Activated CD4-positive, alpha-beta memory T cell treated with anti-CD3 and anti-CD28 coated beads, Interleukin-2, amount 10 ng/mL, durations not matched to agents 7 days and 5 days (primary cell): ENCODE results near the gene ZBTB20. TPM values are rescaled to one million over a fixed set of nuclear protein-coding genes. Genes with fewer than 3 reads are reported as not detected.

Experiments used
- CTCF ChIA-PET: fragments of 350-600 bp; sonication (Branson Sonifier 250); formaldehyde crosslinking; loops from one replicate; lab custom pipeline; 2021; ENCODE audit warnings: antibody characterized with exemption, inconsistent platforms; lab: Charles Lee
- POLR2A ChIA-PET: fragments of 350-600 bp; sonication (Branson Sonifier 250); formaldehyde crosslinking; loops from one replicate; lab custom pipeline; 2021; ENCODE audit warnings: antibody characterized with exemption; lab: Charles Lee
- DNase-seq: peaks from one replicate; pipeline ENCODE4 v3.0.0-alpha.2; 2020
- H3K27ac Mint-ChIP-seq: one replicate; pipeline ENCODE4 v1.8.0; 2021; ENCODE audit warnings: mild to moderate bottlenecking, mixed read lengths
- H3K27me3 Mint-ChIP-seq: one replicate; pipeline ENCODE4 v1.8.0; 2021; ENCODE audit warnings: mixed read lengths
- H3K36me3 Mint-ChIP-seq: one replicate; pipeline ENCODE4 v1.8.0; 2021; ENCODE audit warnings: low read depth, mixed read lengths
- H3K4me1 Mint-ChIP-seq: one replicate; pipeline ENCODE4 v1.8.0; 2021; ENCODE audit warnings: mixed read lengths
- H3K4me3 Mint-ChIP-seq: one replicate; pipeline ENCODE4 v1.8.0; 2021; ENCODE audit warnings: mild to moderate bottlenecking, mixed read lengths
- H3K9me3 Mint-ChIP-seq: one replicate; pipeline ENCODE4 v1.8.0; 2021; ENCODE audit warnings: mixed read lengths
- total RNA-seq, 2 experiments: library from RNA; stranded (reverse); gene quantifications; one replicate each; pipeline ENCODE4 v1.2.3, GENCODE V29; 2021

Gene ZBTB20
- total RNA-seq, 2 experiments from 2014 or later, result 6.3 to 8.6 TPM

DNA sequence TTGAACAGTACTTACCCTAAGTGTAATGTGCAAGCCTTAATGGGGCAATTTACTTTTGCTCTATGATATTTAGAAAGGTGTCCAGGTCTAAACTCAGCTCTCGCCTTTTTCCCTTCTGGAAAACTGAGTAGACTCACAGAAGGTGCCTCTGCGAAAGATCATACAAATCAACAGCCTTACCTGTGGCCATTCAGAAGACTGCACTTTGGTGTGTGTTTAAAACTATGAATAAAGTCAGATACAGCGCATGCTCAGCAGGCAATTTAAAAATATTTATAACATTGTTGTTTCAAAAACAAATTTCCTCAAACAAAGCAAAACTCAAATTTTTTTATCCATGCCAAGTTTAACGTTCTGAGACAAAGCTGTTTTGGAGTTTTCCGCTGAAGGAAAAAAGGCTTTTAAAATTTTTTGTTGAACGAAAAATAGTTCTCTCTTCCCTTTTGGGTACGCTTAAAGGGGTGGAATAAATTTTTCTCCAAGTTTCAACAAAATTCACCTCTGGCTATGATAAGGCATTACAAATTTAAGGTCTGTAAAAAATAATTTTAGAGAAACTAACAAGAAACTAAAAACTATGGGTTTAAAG, 697.0 kb downstream of the ZBTB20 start:
- peaks cover 4% of the 10 kb centered on the region for H3K27me3 Mint-ChIP-seq
- H3K9me3 Mint-ChIP-seq, result no peaks in the 10 kb centered on the region
- DNase-seq, result no peak
- H3K36me3 Mint-ChIP-seq, result no peaks in the 10 kb centered on the region
- POLR2A ChIA-PET, result no interaction called here
- peaks cover 3% of the 10 kb centered on the region for H3K4me1 Mint-ChIP-seq
- H3K27ac Mint-ChIP-seq, result no peak overlapping the region
- H3K4me3 Mint-ChIP-seq, result no peak overlapping the region
- CTCF ChIA-PET, result interaction anchor here (0.7 to 0.9 kb wide), 3 partner anchors 66 to 537 kb away, joined by 3 read pairs; no protein-coding TSS in a partner anchor

DNA sequence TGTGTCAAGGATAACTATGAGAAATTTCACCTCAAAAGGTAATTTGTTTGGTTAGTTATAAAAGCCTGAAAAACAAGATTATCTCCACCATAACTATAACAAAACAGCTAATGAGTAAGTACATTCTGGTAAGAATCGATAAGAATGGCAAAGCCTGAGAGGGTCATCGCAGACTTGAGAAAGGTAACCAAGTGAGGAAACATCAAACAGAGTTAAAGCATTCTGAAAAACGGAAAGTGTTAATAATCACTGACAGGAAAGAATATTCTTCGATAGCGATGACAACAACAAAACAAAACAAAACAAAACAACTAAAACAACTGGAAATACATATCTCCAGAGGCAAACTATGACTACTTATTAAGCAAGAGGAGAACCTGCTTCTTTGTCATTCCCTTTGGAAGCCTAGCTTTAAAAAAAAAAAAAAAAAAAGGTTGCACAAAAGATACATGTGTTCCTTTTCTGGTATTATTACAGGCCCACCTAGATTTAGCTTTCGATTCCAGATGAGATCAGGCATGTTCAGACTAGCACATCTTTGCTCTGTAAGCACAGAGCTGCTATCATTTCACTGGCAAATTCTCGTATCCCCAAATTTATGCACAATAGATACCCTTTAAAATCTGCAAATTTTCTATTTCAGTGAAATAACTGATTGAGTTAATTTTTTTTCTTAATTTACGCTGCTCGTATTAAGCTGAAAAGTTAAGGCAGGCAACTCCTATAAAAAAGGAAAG, 697.6 kb downstream of the ZBTB20 start:
- H3K27ac Mint-ChIP-seq, result no peak overlapping the region
- no peak for DNase-seq
- H3K4me1 Mint-ChIP-seq, result peaks cover 3% of the 10 kb centered on the region
- H3K9me3 Mint-ChIP-seq, result no peaks in the 10 kb centered on the region
- ChIA-PET CTCF (interaction anchor here (0.7 to 1.8 kb wide), 4 partner anchors 31 to 536 kb away, joined by 3 to 6 read pairs (median 3); no protein-coding TSS in a partner anchor), POLR2A (no interaction called here)
- H3K27me3 Mint-ChIP-seq, result peaks cover 4% of the 10 kb centered on the region
- no peak overlapping the region for H3K4me3 Mint-ChIP-seq
- H3K36me3 Mint-ChIP-seq, result no peaks in the 10 kb centered on the region

DNA sequence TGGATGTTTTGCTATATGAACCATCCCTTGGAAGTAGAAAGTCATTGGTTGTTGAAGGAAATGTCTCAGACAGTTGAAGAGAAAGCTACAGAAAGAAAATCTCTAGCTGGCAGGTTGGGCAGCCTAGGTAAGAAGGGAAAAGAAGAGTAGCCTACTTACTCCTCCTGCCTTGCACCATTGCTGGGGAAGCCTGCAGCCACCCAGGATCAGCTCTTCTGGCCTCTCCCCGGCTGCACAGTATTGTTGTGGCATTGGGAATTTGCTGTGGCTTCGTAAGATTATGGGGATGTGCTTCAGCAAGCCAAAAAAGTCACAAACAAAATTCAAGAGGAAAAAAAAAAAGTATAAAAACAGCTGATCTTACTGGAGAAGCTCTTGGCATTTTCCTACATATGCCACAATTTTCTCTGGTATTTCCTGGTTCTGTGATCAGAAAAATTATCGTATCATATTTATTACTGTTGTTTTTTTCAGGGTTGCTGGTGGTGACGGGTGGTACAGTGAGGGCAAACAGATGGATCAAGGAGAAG, 699.1 kb downstream of the ZBTB20 start:
- no peaks in the 10 kb centered on the region for H3K27me3 Mint-ChIP-seq
- ChIA-PET POLR2A (no interaction called here), CTCF (interaction anchor here (1.3 to 1.8 kb wide), 2 partner anchors 10 to 30 kb away, joined by 3 to 6 read pairs; no protein-coding TSS in a partner anchor)
- no peaks in the 10 kb centered on the region for H3K4me1 Mint-ChIP-seq
- no peaks in the 10 kb centered on the region for H3K36me3 Mint-ChIP-seq
- no peak for DNase-seq
- no peak overlapping the region for H3K4me3 Mint-ChIP-seq
- H3K27ac Mint-ChIP-seq, result no peak overlapping the region
- H3K9me3 Mint-ChIP-seq, result no peaks in the 10 kb centered on the region

DNA sequence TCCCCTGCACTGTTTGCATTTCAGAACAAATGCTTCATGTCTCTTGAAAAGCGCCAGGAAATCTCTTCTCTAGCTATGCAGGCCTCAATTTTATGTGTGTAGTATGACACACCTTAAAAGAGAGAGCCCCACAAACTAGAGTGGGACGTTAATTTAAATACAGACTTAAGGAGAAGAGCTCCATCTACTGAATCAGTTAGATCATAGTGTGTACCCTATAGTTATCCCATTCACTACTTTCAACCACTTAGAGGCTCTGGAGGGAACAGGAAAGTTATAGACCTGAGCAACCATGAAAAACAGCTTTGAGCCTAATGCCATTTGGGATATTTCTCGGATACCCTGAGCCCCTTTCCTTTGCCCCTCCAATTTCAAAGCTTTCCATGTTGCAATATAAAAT, 699.5 kb downstream of the ZBTB20 start:
- Mint-ChIP-seq H3K4me1 (no peaks in the 10 kb centered on the region), H3K27me3 (no peaks in the 10 kb centered on the region), H3K9me3 (no peaks in the 10 kb centered on the region), H3K27ac (no peak overlapping the region), H3K4me3 (no peak overlapping the region), H3K36me3 (no peaks in the 10 kb centered on the region)
- DNase-seq, result no peak
- CTCF ChIA-PET, result interaction anchor here (1.3 to 1.8 kb wide), 2 partner anchors 9 to 29 kb away, joined by 3 to 6 read pairs; no protein-coding TSS in a partner anchor
- POLR2A ChIA-PET, result no interaction called here

DNA sequence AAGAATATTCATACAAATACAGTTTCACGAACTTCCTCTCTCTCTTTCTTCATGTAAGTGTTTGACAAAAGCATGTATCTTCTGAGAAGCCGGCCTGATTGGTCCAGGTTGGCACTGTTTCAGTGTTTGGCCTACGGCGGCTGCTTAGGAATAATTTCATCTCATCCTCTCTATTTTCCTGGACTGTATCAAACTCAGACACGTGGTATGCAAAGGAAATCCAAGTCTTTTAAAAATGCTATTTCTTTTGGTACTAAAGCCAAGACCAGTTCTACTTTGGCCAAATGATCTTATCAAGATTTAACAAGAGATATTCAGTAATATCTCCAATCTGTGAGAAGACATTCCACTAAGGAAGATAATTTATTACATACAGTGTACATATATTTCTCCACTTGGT, 700.5 kb downstream of the ZBTB20 start:
- H3K36me3 Mint-ChIP-seq, result no peaks in the 10 kb centered on the region
- ChIA-PET POLR2A (no interaction called here), CTCF (no interaction called here)
- no peaks in the 10 kb centered on the region for H3K9me3 Mint-ChIP-seq
- no peak overlapping the region for H3K27ac Mint-ChIP-seq
- H3K27me3 Mint-ChIP-seq, result no peaks in the 10 kb centered on the region
- H3K4me1 Mint-ChIP-seq, result no peaks in the 10 kb centered on the region
- no peak for DNase-seq
- H3K4me3 Mint-ChIP-seq, result no peak overlapping the region

DNA sequence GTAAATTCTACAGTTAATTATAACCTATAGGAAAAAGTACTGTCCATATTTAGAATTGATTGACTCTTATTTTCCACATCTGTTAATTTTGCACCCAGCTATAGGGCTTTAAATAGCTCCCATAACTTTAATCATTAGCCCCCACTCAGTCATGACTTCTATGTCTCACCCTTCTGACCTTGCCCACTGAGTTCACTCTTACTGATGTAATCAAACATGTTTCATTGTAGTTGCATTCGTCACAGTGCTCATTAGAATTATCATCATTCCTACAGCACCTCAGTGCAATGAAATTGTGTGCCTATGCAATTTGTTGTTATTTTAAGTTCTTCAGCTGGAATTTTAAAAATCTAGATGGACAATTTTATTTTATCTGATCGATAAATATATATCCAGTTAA, 701.9 kb downstream of the ZBTB20 start:
- no peak overlapping the region for H3K27ac Mint-ChIP-seq
- H3K9me3 Mint-ChIP-seq, result no peaks in the 10 kb centered on the region
- CTCF ChIA-PET, result interaction anchor here (1.5 kb wide), 1 partner anchor 27 kb away, joined by 3 read pairs; no protein-coding TSS in a partner anchor

DNA sequence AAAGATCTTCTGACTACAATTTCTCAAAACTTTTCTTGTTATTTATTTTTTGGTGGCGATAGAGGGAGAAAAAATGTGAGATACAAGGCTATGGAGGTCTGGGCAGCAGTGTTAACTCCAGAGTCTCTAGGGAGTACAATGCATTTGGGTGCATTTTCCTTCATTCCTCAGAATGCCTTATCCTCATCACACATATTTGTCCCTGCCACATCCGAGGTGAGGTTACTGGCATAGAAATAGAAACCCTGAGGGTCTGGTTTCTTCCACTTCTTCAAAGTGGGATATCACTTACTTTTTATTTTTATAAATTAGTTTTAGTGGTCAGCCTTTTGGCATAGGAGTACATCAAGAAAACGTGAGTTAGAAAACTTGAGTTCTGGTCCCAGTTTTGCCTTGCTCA, 702.9 kb downstream of the ZBTB20 start:
- Mint-ChIP-seq H3K9me3 (no peaks in the 10 kb centered on the region), H3K4me1 (no peaks in the 10 kb centered on the region), H3K27me3 (no peaks in the 10 kb centered on the region), H3K4me3 (no peak overlapping the region), H3K36me3 (no peaks in the 10 kb centered on the region), H3K27ac (no peak overlapping the region)
- DNase-seq, result no peak
- ChIA-PET CTCF (no interaction called here), POLR2A (no interaction called here)

More for the DNA sequence above, 701.9 kb downstream of the ZBTB20 start:
- Mint-ChIP-seq H3K4me1 (no peaks in the 10 kb centered on the region), H3K36me3 (no peaks in the 10 kb centered on the region), H3K4me3 (no peak overlapping the region), H3K27me3 (no peaks in the 10 kb centered on the region)
- DNase-seq, result no peak
- POLR2A ChIA-PET, result no interaction called here

DNA sequence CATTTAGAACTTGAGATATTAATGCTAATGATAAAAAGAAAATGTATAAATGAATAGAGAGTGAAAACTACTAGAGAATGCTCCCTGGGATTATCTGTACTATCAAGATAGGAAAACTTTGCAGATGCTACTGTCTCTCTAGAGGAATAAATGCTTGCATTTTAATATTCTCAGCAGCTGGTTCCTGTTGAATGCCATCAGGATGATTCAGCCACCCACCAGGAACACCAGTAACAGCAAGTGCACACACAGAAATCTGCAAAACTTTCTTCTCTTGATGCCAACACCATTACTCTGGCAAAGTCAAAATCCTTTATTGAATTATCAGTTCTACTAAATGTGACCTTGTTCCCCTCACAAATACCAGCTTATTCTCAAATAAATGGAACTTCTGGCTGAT, 704.8 kb downstream of the ZBTB20 start:
- H3K4me3 Mint-ChIP-seq, result no peak overlapping the region
- no peak for DNase-seq
- H3K9me3 Mint-ChIP-seq, result no peaks in the 10 kb centered on the region
- no peaks in the 10 kb centered on the region for H3K36me3 Mint-ChIP-seq
- no peaks in the 10 kb centered on the region for H3K27me3 Mint-ChIP-seq
- no peaks in the 10 kb centered on the region for H3K4me1 Mint-ChIP-seq
- CTCF ChIA-PET, result no interaction called here
- POLR2A ChIA-PET, result no interaction called here
- H3K27ac Mint-ChIP-seq, result no peak overlapping the region

DNA sequence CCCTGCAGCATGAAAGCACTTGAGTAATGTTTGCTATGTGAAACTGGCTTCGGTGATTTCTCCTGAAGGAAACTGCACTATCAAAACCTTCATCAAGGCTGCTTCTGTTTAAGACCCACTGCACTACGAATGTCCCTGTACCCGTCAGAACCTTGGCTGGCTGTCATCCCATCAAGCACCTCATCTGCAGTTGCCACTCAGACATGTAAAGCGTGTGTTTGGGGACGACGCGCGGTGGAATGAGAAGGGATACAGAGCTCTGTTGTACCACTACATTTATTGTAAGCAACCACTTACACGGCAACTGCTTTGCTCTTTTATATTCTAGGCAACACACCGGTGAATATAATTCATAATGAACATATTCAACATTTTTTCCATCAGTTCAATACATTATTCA, 705.7 kb downstream of the ZBTB20 start:
- Mint-ChIP-seq H3K9me3 (no peaks in the 10 kb centered on the region), H3K27me3 (no peaks in the 10 kb centered on the region), H3K36me3 (no peaks in the 10 kb centered on the region), H3K4me3 (no peak overlapping the region), H3K27ac (no peak overlapping the region), H3K4me1 (no peaks in the 10 kb centered on the region)
- POLR2A ChIA-PET, result no interaction called here
- no peak for DNase-seq
- CTCF ChIA-PET, result no interaction called here

DNA sequence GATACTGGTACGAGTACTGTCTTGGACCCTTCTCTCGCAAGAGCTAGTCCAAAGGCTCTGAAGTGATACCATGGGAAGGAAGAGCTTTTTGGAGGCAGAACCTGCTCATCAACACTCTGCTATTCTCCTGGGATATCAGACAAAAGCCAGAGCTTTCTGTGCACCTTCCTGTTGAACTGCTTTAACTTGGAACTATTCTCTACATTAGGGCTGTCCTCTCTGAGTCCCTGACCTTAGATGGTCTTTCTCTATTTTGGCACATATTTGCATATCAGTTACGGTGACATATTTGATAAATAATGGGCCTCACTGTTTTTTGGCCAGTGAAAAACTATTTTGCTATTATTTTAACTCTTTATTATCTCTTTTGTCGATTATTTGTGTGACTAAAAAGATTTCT, 706.4 kb downstream of the ZBTB20 start:
- no peaks in the 10 kb centered on the region for H3K4me1 Mint-ChIP-seq
- ChIA-PET POLR2A (no interaction called here), CTCF (no interaction called here)
- no peaks in the 10 kb centered on the region for H3K9me3 Mint-ChIP-seq
- no peaks in the 10 kb centered on the region for H3K36me3 Mint-ChIP-seq
- H3K4me3 Mint-ChIP-seq, result no peak overlapping the region
- DNase-seq, result no peak
- no peak overlapping the region for H3K27ac Mint-ChIP-seq
- H3K27me3 Mint-ChIP-seq, result no peaks in the 10 kb centered on the region

DNA sequence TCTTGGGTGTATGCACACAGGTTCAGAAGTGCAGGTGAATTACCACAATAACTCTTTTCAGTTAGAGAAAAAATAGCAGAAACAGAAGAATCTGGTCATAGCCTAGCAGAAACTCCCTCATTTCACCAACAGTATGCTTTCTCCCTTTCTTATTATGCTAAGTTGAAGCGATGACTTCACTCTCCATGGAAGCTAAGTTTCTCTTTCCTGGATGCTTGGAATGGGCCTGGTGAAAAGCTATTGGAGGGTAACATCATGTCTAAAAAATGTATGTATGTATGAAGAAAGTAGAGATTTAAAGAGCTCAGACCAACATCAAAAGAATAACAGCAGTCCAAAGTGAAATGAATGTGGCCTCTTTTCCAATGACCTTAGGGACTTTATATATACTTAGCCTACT, 707.8 kb downstream of the ZBTB20 start:
- no peak for DNase-seq
- no peak overlapping the region for H3K27ac Mint-ChIP-seq
- H3K9me3 Mint-ChIP-seq, result no peaks in the 10 kb centered on the region
- CTCF ChIA-PET, result no interaction called here
- H3K27me3 Mint-ChIP-seq, result no peaks in the 10 kb centered on the region
- no peaks in the 10 kb centered on the region for H3K36me3 Mint-ChIP-seq
- H3K4me1 Mint-ChIP-seq, result no peaks in the 10 kb centered on the region
- no peak overlapping the region for H3K4me3 Mint-ChIP-seq
- POLR2A ChIA-PET, result no interaction called here

DNA sequence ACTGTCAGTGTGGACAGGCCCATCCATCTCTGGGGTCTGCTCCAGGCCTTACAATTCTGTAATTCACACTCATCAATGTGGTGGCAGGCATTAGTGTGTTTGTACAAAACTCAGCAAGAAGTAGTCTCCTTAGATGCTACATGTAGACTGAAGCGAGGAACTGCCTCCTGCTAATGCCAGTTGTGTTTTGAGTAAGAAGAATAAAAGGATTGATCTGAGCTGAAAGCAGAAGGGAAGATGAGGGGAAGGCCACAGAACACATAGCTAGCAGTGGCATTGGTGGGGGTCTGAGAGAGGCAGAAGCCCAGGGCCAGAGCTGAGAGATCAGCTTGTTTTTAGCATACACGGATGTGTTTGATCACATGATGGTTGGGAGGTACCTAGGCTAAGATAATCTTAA, 709.2 kb downstream of the ZBTB20 start:
- Mint-ChIP-seq H3K36me3 (no peaks in the 10 kb centered on the region), H3K4me1 (no peaks in the 10 kb centered on the region), H3K4me3 (no peak overlapping the region), H3K27me3 (no peaks in the 10 kb centered on the region), H3K9me3 (no peaks in the 10 kb centered on the region), H3K27ac (no peak overlapping the region)
- ChIA-PET POLR2A (no interaction called here), CTCF (interaction anchor here (1.2 kb wide), 1 partner anchor 10 kb away, joined by 3 read pairs; no protein-coding TSS in a partner anchor)
- no peak for DNase-seq

DNA sequence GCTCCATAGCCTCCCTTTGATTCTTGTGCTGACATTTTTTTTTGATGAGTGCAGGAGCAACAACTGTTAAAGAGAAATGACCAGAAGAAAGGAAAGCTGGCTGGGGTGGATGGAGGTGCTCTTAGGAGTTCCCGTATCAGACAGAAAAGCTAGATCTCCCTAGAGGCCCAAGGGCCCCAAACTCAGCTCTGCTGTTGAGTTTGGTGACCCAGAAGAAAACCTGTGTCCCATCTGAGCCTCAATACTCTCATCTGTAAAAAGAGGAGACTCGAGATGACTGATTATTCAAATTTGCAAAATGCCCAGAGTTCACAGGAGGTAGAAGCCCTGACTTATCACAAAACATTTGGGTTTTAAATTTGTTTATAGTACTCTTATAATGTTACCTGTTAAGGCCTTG, 710.9 kb downstream of the ZBTB20 start:
- ChIA-PET CTCF (no interaction called here), POLR2A (no interaction called here)
- no peaks in the 10 kb centered on the region for H3K36me3 Mint-ChIP-seq

More for the DNA sequence above, 710.9 kb downstream of the ZBTB20 start:
- H3K9me3 Mint-ChIP-seq, result no peaks in the 10 kb centered on the region
- no peak for DNase-seq
- H3K4me1 Mint-ChIP-seq, result no peaks in the 10 kb centered on the region
- H3K27ac Mint-ChIP-seq, result no peak overlapping the region
- H3K27me3 Mint-ChIP-seq, result no peaks in the 10 kb centered on the region
- H3K4me3 Mint-ChIP-seq, result no peak overlapping the region
